GM18502 (cell line): Measurements from ENCODE around the gene NEIL1.
"Not testable (repeated sequence)": the region's sequence is repeated elsewhere in the genome, so short reads cannot be mapped to it uniquely, and the experiment has no call there.

Experiments used
- ATAC-seq: cut with Tn5 transposase; IDR thresholded peaks from one replicate; pipeline ENCODE4 v1.9.1; 2021; ENCODE audit warnings: mild to moderate bottlenecking; ENCODE audit not compliant: unreplicated experiment, poor library complexity

NEIL1 gene

GRCh38 chr15:75346796-75347221 is at the start of gene NEIL1:
Gene NEIL1, plus strand, starts transcription at chr15:75347039. Its CDS starts 1,867 bp downstream, at chr15:75348906.
- ATAC-seq, result no peak

- ATAC-seq, result peak; percentile 54
These were observed 48.1 kb upstream of the NEIL1 start for GRCh38 chr15:75298541-75299310.

GRCh38 chr15:75299311-75299688 is 47.5 kb upstream of the NEIL1 start:
- ATAC-seq, result peak; percentile 54

GRCh38 chr15:75300026-75300425 is 46.8 kb upstream of the NEIL1 start:
- not testable (repeated sequence) for ATAC-seq

- ATAC-seq, result no peak
These were observed 44.5 kb upstream of the NEIL1 start for GRCh38 chr15:75302318-75302717.

- not testable (repeated sequence) for ATAC-seq
These were observed 44.1 kb upstream of the NEIL1 start for GRCh38 chr15:75302753-75303152.

GRCh38 chr15:75306188-75306587 is 40.7 kb upstream of the NEIL1 start:
- no peak for ATAC-seq

GRCh38 chr15:75307778-75308390 is 39.0 kb upstream of the NEIL1 start:
- no peak for ATAC-seq

- ATAC-seq, result no peak
These were observed 37.1 kb upstream of the NEIL1 start for GRCh38 chr15:75309711-75310110.

GRCh38 chr15:75312548-75312947 is 34.3 kb upstream of the NEIL1 start:
- ATAC-seq, result not testable (repeated sequence)

- no peak for ATAC-seq
These were observed 33.6 kb upstream of the NEIL1 start for GRCh38 chr15:75313116-75313845.

- ATAC-seq, result no peak
These were observed 32.1 kb upstream of the NEIL1 start for GRCh38 chr15:75314552-75315290.

- ATAC-seq, result not testable (repeated sequence)
These were observed 27.5 kb upstream of the NEIL1 start for GRCh38 chr15:75319231-75319897.

GRCh38 chr15:75321711-75322110 is 25.1 kb upstream of the NEIL1 start:
- ATAC-seq, result no peak

GRCh38 chr15:75325922-75326321 is 20.9 kb upstream of the NEIL1 start:
- ATAC-seq, result no peak

- ATAC-seq, result no peak
These were observed 19.8 kb upstream of the NEIL1 start for GRCh38 chr15:75327005-75327404.

- no peak for ATAC-seq
These were observed 19.3 kb upstream of the NEIL1 start for GRCh38 chr15:75327491-75327890.

GRCh38 chr15:75328493-75329314 is 18.1 kb upstream of the NEIL1 start:
- ATAC-seq, result no peak

GRCh38 chr15:75329571-75329970 is 17.3 kb upstream of the NEIL1 start:
- ATAC-seq, result no peak
